GM21723 (cell line): Measurements from ENCODE around the gene SUMO1.

Experiments used
- ATAC-seq: cut with Tn5 transposase; IDR thresholded peaks from one replicate; pipeline ENCODE4 v1.9.1; 2021; ENCODE audit warnings: mild to moderate bottlenecking, moderate library complexity; ENCODE audit not compliant: unreplicated experiment

Gene SUMO1

DNA sequence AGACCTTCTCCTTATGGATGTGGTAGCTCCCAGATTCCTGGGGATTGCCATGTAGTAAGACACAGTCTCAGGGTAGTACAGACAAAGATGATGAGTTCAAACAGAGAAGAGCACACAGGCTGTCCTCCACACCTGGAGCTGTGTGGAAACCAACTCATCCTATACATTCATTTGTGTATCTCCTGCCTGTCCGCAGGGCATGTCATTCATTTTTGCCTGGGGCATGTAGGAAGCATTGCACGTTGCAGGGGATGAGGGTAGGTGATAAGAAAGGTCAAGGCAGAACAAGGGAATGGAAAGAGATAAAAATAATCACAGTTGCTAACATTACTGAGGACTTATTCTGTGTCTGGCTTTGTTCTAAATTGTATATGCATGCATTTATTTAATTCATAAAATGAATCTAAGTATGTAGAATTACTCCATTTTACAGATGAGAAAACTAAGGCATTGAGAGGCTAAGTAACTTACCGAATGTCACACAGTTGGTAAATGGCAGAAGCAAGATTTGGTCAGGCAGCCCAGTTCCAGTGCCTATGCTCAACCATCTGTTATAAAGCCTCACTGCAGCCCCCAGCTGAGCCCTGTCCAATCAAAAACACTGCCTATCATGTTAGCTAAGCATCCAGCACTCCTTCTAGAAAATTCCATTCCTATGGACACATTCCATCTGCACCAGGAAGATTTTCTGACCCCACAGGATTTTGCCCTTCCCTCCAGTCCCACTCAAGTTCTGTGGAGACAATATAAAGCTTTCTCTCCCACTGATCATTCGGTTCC lies 81.0 kb downstream of the SUMO1 start:
- ATAC-seq = no peak
